ENCODE results near the gene CIRBP. TPM values are rescaled to one million over a fixed set of nuclear protein-coding genes. Genes with fewer than 3 reads are reported as not detected.
A peak's percentile ranks its signal among the peaks of the same experiment; 100 is the strongest.

CIRBP gene
- total and polyA plus RNA-seq, 9 of the 15 experiments (the other 6 are each of a cell fraction or from before 2014, with no cell fraction given) = 20.5 to 327 (median 176) TPM

DNA sequence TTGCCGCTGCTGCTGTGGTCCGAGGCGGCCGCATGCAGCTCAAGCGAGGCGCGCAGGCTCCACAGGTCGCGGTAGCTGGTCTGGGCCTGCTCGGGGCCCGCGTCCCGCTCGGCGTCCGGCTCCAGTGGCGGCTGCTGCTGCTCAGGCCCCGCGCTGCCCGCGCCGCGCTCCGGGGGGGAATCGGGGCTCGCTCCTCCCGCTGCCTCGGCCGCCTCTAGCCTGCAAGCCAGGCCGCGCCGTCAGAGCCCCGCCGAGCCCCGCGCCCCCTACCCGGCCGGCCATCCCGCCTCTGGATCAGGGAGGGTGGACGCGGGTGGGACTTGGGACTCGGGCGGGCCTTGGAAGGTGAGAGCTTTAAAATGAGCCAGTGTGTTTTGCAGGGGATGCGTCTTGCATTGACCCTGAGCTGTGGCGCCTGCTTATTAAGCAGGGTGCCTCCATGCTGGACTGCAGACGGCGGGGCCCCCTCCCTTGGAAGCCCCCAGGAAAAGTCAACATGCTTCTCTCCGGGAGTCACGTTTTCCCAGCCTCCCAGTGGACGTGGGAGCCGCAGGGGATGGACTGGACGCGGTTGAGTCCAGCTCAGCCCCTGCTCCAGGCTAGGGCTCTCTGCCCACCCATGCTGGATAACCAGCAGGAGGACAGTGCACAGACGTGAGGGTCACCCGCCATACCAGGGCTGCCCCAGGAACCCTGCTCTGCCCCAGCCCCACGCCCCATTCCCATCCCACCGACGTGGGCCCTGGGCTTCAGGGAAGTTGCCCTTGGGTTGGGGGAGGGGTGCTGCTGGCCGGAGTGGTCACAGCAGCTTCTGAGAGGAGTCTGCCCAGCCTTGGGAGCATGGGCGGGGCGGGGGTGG is 39.0 kb upstream of the CIRBP start:
- no peaks in the 10 kb centered on the region for H3K79me2 ChIP-seq (ENCODE audit: control insufficient read depth, insufficient read depth, low read length)
- H3K4me3 ChIP-seq = no peak overlapping the region

More for the DNA sequence above, 39.0 kb upstream of the CIRBP start:
- TF ChIP-seq, protein P1, sequence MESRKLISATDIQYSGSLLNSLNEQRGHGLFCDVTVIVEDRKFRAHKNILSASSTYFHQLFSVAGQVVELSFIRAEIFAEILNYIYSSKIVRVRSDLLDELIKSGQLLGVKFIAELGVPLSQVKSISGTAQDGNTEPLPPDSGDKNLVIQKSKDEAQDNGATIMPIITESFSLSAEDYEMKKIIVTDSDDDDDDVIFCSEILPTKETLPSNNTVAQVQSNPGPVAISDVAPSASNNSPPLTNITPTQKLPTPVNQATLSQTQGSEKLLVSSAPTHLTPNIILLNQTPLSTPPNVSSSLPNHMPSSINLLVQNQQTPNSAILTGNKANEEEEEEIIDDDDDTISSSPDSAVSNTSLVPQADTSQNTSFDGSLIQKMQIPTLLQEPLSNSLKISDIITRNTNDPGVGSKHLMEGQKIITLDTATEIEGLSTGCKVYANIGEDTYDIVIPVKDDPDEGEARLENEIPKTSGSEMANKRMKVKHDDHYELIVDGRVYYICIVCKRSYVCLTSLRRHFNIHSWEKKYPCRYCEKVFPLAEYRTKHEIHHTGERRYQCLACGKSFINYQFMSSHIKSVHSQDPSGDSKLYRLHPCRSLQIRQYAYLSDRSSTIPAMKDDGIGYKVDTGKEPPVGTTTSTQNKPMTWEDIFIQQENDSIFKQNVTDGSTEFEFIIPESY (CRISPR knock-in tag; IDR thresholded peaks at IDR 0.05) = 0 out of 2 replicates have a peak, but pooled peaks have one; percentile 25
- TF ChIP-seq HDAC6 (IDR thresholded peaks at IDR 0.05; ENCODE audit: low read depth, low read length) = no peak
- Histone ChIP-seq H3K36me3 (ENCODE audit: control insufficient read depth, insufficient read depth, low read length) (peaks cover 59% of the 10 kb centered on the region; the same call in 1 of the 3 replicates), H4K20me1 (replicated peaks; ENCODE audit: control insufficient read depth, insufficient read depth, low read length) (no peaks in the 10 kb centered on the region), H2AFZ (ENCODE audit: low read depth, low read length) (no peak overlapping the region), H3K9ac (ENCODE audit: insufficient read depth in 1 of 2, low read depth in 2 of 2, low read length in 2 of 2) (no peak overlapping the region), H3K9me1 (ENCODE audit: control insufficient read depth, insufficient read depth, low read length) (no peaks in the 10 kb centered on the region), H3K4me2 (ENCODE audit: insufficient read depth, low read length) (no peak overlapping the region), H3K4me1 (replicated peaks in 1 of 2; ENCODE audit: control insufficient read depth in 2 of 2, insufficient read depth in 2 of 2, low read length in 2 of 2) (peaks cover 0 to 64% of the 10 kb centered on the region in 2 experiments; a peak in 3 of 5 replicates), H3K27me3 (ENCODE audit: control insufficient read depth in 2 of 2, insufficient read depth in 2 of 2, low read length in 2 of 2) (no peaks in the 10 kb centered on the region), H3K9me3 (replicated peaks; ENCODE audit: control insufficient read depth, insufficient read depth, low read depth, low read length) (no peaks in the 10 kb centered on the region; the same call in 1 of the 2 replicates), H3K27ac (ENCODE audit: extremely low read depth, low read depth, low read length) (no peak overlapping the region)
- BruUV-seq (replicated peaks) = no TSS peak
- WGBS (ENCODE audit: insufficient coverage, low coverage, missing lambda C conversion rate) = 99% methylated on average over 15 of the region's 61 CpGs
- FAIRE-seq (no peak), DNase-seq (ENCODE audit: extremely low read depth in 1 of 4, low spot score in 3 of 4) (no peak), ATAC-seq (no peak)
- intact Hi-C loops (cut with micrococcal nuclease) (no loop called here), in situ Hi-C loops (cut with MboI) (loop anchor here (25.0 kb wide), 1 partner anchor 468 kb away; the partner anchor contains the start of gene MISP)
- POLR2A ChIA-PET = no interaction called here
- CTCF ChIA-PET (ENCODE audit: low intra/inter-chr PET ratio) = no interaction called here

Data from K562 (cell line).